HL-60 (cell line): ENCODE data around the gene GALNS.

Source experiments
- DNase-seq, 2 experiments: peaks; one replicate each; pipeline ENCODE4 v3.0.0-alpha.2; 2010 to 2020; ENCODE audit warnings: low read depth in 1 of 2, low spot score in 1 of 2
- H3K27ac ChIP-seq: fragments of 250-450 bp; sonication (Bioruptor Pico); replicated peaks from 2 replicates; pipeline ENCODE4 v1.5.1; 2020; ENCODE audit warnings: mild to moderate bottlenecking, moderate library complexity
- H3K27me3 ChIP-seq: fragments of 250-450 bp; sonication (Bioruptor Pico); 2 replicates; pipeline ENCODE4 v1.5.1; 2021; ENCODE audit warnings: mild to moderate bottlenecking, moderate library complexity; ENCODE audit not compliant: insufficient read depth, poor library complexity, severe bottlenecking
- H3K4me3 ChIP-seq: replicated peaks from 2 replicates; pipeline ENCODE4 v1.5.1; 2011; ENCODE audit warnings: mild to moderate bottlenecking, control low read depth, low read length; ENCODE audit not compliant: insufficient read depth
- GABPA ChIP-seq: IDR thresholded peaks from 2 replicates; pipeline ENCODE4 v1.6.1; 2012; ENCODE audit warnings: low read depth
- POLR2AphosphoS5 ChIP-seq: IDR thresholded peaks from 2 replicates; pipeline ENCODE4 v1.6.1; 2012; ENCODE audit warnings: low read depth
- SPI1 ChIP-seq: IDR thresholded peaks from 2 replicates; pipeline ENCODE4 v1.6.1; 2012; ENCODE audit warnings: low read depth, mild to moderate bottlenecking, borderline replicate concordance
- TF ChIP-seq, protein P1 (sequence below): IDR thresholded peaks from one replicate; pipeline ENCODE4 v1.5.1; 2011; ENCODE audit warnings: low read length, control low read depth, inconsistent platforms; ENCODE audit not compliant: insufficient read depth
- TF ChIP-seq, protein P2 (sequence below): IDR thresholded peaks from 2 replicates; pipeline ENCODE4 v1.6.1; 2012; ENCODE audit warnings: low read depth; ENCODE audit not compliant: insufficient replicate concordance

The GALNS gene

DNA sequence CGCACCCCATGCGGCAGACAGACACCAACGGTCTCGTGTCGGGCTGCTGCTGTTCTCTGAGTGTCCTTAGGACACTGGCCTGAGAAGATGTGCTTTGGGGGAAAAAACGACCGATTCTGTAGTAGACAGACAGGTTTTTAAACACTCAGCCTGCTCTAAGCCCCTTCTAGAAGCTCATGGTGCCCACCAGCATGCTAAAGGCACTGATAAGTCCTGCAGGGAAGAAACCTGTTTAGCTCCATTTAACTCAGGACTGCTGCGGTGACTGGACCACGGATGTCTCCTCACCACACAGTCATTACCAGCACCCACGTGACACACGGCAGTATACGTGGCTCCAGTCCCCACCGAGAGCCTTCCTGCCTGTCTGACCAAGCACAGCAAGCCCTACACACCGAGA lies 26.0 kb downstream of the GALNS start:
- Histone ChIP-seq H3K27me3 (no peaks in the 10 kb centered on the region), H3K27ac (no peak overlapping the region), H3K4me3 (no peak overlapping the region)
- DNase-seq = no peak
- TF ChIP-seq SPI1 (no peak), POLR2AphosphoS5 (no peak), GABPA (no peak)
- TF ChIP-seq, protein P1, sequence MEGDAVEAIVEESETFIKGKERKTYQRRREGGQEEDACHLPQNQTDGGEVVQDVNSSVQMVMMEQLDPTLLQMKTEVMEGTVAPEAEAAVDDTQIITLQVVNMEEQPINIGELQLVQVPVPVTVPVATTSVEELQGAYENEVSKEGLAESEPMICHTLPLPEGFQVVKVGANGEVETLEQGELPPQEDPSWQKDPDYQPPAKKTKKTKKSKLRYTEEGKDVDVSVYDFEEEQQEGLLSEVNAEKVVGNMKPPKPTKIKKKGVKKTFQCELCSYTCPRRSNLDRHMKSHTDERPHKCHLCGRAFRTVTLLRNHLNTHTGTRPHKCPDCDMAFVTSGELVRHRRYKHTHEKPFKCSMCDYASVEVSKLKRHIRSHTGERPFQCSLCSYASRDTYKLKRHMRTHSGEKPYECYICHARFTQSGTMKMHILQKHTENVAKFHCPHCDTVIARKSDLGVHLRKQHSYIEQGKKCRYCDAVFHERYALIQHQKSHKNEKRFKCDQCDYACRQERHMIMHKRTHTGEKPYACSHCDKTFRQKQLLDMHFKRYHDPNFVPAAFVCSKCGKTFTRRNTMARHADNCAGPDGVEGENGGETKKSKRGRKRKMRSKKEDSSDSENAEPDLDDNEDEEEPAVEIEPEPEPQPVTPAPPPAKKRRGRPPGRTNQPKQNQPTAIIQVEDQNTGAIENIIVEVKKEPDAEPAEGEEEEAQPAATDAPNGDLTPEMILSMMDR = no peak
- TF ChIP-seq, protein P2, sequence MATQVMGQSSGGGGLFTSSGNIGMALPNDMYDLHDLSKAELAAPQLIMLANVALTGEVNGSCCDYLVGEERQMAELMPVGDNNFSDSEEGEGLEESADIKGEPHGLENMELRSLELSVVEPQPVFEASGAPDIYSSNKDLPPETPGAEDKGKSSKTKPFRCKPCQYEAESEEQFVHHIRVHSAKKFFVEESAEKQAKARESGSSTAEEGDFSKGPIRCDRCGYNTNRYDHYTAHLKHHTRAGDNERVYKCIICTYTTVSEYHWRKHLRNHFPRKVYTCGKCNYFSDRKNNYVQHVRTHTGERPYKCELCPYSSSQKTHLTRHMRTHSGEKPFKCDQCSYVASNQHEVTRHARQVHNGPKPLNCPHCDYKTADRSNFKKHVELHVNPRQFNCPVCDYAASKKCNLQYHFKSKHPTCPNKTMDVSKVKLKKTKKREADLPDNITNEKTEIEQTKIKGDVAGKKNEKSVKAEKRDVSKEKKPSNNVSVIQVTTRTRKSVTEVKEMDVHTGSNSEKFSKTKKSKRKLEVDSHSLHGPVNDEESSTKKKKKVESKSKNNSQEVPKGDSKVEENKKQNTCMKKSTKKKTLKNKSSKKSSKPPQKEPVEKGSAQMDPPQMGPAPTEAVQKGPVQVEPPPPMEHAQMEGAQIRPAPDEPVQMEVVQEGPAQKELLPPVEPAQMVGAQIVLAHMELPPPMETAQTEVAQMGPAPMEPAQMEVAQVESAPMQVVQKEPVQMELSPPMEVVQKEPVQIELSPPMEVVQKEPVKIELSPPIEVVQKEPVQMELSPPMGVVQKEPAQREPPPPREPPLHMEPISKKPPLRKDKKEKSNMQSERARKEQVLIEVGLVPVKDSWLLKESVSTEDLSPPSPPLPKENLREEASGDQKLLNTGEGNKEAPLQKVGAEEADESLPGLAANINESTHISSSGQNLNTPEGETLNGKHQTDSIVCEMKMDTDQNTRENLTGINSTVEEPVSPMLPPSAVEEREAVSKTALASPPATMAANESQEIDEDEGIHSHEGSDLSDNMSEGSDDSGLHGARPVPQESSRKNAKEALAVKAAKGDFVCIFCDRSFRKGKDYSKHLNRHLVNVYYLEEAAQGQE = no peak

DNA sequence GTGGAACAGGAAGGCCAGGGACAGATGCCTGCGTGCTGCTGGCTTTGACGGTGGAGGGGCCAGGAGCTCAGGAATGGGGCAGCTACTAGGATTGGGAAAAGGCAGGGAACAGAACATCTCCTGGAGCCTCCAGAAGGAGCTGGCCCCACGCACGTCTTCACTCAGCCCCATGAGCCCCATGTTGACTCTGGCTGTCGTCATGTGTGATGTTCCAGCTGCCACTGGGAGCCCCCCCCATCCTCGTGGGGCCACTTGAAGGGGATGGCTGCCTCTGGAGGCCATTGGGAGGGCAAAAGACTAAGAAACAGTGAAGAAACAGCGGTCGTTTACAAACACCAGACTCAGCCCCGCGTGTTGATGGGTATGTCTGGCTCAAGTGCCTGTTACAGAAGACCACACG lies 26.5 kb downstream of the GALNS start:
- TF ChIP-seq SPI1 = no peak
- TF ChIP-seq POLR2AphosphoS5 = no peak
- TF ChIP-seq, protein P2 = no peak
- TF ChIP-seq GABPA = no peak
- TF ChIP-seq, protein P1 = no peak
- H3K4me3 ChIP-seq = no peak overlapping the region
- no peak overlapping the region for H3K27ac ChIP-seq
- no peaks in the 10 kb centered on the region for H3K27me3 ChIP-seq
- no peak for DNase-seq

DNA sequence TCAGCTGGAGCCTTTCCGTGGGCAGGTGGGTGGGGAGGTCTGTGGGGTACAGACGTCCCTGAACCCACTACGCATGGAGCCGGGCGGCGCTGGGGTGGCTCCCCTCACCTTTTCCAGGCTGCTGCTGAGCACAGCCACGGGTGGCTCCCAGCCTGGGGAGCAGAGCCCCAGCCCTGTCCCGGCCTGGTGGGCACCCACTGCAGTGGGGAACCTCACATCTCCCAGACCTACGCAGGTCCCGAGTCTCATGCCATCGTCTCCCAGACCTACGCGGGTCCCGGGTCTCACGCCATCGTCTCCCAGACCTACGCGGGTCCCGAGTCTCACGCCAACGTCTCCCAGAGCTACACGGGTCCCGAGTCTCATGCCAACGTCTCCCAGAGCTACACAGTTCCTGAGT lies 28.0 kb downstream of the GALNS start:
- Histone ChIP-seq H3K27ac (no peak overlapping the region), H3K4me3 (no peak overlapping the region), H3K27me3 (no peaks in the 10 kb centered on the region)
- TF ChIP-seq, protein P2 = no peak
- TF ChIP-seq SPI1 = no peak
- no peak for TF ChIP-seq POLR2AphosphoS5
- TF ChIP-seq, protein P1 = no peak
- DNase-seq = no peak
